Parathyroid adenoma (tissue), 2 donors: ENCODE results near the gene DIP2A.

ENCODE experiments used
- H2AFZ ChIP-seq: fragments of 300-600 bp; sonication (generic); one replicate; pipeline ENCODE4 v1.7.0; 2017; ENCODE audit warnings: antibody characterized with exemption, mild to moderate bottlenecking
- H3K27ac ChIP-seq: fragments of 300-600 bp; sonication (generic); one replicate; pipeline ENCODE4 v1.7.0; 2017
- H3K27me3 ChIP-seq: fragments of 300-600 bp; sonication (generic); one replicate; pipeline ENCODE4 v1.7.0; 2017; ENCODE audit warnings: low read length; ENCODE audit not compliant: control insufficient read depth, insufficient read depth
- H3K36me3 ChIP-seq: fragments of 300-600 bp; sonication (generic); one replicate; pipeline ENCODE4 v1.7.0; 2017; ENCODE audit warnings: low read length; ENCODE audit not compliant: control insufficient read depth, insufficient read depth
- H3K4me1 ChIP-seq: fragments of 300-600 bp; sonication (generic); one replicate; pipeline ENCODE4 v1.7.0; 2017; ENCODE audit warnings: control low read depth
- H3K4me2 ChIP-seq: fragments of 300-600 bp; sonication (generic); one replicate; pipeline ENCODE4 v1.7.0; 2017; ENCODE audit warnings: low read length
- H3K4me3 ChIP-seq: fragments of 300-600 bp; sonication (generic); one replicate; pipeline ENCODE4 v1.7.0; 2017; ENCODE audit warnings: low read depth, low read length
- H3K79me2 ChIP-seq: fragments of 300-600 bp; sonication (generic); one replicate; pipeline ENCODE4 v1.7.0; 2017; ENCODE audit warnings: control low read depth
- H3K9ac ChIP-seq: fragments of 300-600 bp; sonication (generic); one replicate; pipeline ENCODE4 v1.7.0; 2017; ENCODE audit warnings: mild to moderate bottlenecking
- H3K9me3 ChIP-seq: fragments of 300-600 bp; sonication (generic); one replicate; pipeline ENCODE4 v1.7.0; 2017; ENCODE audit warnings: low read length; ENCODE audit not compliant: control insufficient read depth
- TF ChIP-seq, protein P1 (sequence below): fragments of 300-600 bp; sonication (generic); IDR thresholded peaks from one replicate; pipeline ENCODE4 v1.7.0; 2017; ENCODE audit warnings: antibody characterized with exemption, mild to moderate bottlenecking
- donor health status: primary hyperparathyroidism.

The DIP2A gene

DNA sequence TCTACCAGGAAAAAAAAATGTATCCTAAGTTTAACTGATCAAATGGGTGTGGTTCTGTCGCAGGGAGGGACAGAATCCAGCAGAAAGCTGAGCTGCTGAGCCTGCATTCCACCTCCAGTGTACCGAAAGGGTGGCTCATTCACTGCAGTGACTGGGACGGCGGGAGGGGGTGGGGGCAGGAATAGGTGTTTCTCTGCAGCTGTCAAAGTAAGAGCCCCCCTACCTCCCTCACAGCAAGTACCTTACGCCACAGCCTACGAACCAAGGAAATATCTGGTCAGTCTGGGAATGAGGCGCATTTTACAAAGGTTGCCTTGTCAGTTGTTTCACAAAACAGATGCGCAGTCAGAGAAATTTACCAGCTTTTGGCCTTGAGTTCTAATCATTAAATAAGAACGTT, 144.5 kb downstream of the DIP2A start:
- Histone ChIP-seq H3K9ac (no peak overlapping the region), H3K36me3 (no peaks in the 10 kb centered on the region), H3K27ac (no peak overlapping the region), H3K4me2 (no peak overlapping the region), H3K79me2 (no peaks in the 10 kb centered on the region), H3K9me3 (no peaks in the 10 kb centered on the region), H2AFZ (no peak overlapping the region), H3K4me3 (no peak overlapping the region), H3K4me1 (no peaks in the 10 kb centered on the region), H3K27me3 (no peaks in the 10 kb centered on the region)
- TF ChIP-seq, protein P1, sequence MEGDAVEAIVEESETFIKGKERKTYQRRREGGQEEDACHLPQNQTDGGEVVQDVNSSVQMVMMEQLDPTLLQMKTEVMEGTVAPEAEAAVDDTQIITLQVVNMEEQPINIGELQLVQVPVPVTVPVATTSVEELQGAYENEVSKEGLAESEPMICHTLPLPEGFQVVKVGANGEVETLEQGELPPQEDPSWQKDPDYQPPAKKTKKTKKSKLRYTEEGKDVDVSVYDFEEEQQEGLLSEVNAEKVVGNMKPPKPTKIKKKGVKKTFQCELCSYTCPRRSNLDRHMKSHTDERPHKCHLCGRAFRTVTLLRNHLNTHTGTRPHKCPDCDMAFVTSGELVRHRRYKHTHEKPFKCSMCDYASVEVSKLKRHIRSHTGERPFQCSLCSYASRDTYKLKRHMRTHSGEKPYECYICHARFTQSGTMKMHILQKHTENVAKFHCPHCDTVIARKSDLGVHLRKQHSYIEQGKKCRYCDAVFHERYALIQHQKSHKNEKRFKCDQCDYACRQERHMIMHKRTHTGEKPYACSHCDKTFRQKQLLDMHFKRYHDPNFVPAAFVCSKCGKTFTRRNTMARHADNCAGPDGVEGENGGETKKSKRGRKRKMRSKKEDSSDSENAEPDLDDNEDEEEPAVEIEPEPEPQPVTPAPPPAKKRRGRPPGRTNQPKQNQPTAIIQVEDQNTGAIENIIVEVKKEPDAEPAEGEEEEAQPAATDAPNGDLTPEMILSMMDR = no peak

DNA sequence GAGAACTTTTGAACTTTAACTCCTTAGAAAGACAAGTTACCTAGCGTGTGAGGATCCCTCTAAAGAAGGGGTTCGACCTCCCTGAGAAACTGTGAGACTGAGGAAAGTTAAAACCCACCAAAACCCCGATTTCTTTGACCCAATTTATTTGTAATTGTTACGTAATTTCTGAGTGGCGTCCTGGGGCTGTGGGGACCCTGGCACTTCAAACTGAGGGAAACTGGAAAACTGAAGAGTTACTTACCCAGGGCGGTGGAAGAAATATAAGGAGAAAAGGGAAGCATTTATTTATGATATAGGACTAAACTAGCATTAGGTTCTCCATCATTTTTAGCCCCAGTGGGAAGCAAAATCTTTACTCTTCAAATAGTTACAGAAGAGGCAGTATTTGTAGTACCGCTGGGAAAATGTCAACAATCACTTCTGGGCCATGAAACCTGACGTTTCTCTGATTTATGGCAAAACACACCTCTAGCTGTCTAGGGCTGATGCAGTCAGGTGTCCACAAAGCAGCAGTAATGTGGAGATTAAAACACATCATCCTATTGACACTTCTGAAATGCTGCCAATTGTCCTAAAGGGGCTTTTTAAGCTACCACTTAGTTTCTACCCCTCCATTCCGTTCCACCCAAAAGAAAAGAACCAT, 145.8 kb downstream of the DIP2A start:
- Histone ChIP-seq H3K27ac (no peak overlapping the region), H3K9ac (no peak overlapping the region), H2AFZ (no peak overlapping the region), H3K79me2 (no peaks in the 10 kb centered on the region), H3K4me3 (no peak overlapping the region), H3K4me1 (no peaks in the 10 kb centered on the region), H3K36me3 (no peaks in the 10 kb centered on the region), H3K27me3 (no peaks in the 10 kb centered on the region), H3K9me3 (no peaks in the 10 kb centered on the region), H3K4me2 (no peak overlapping the region)
- TF ChIP-seq, protein P1 = no peak

DNA sequence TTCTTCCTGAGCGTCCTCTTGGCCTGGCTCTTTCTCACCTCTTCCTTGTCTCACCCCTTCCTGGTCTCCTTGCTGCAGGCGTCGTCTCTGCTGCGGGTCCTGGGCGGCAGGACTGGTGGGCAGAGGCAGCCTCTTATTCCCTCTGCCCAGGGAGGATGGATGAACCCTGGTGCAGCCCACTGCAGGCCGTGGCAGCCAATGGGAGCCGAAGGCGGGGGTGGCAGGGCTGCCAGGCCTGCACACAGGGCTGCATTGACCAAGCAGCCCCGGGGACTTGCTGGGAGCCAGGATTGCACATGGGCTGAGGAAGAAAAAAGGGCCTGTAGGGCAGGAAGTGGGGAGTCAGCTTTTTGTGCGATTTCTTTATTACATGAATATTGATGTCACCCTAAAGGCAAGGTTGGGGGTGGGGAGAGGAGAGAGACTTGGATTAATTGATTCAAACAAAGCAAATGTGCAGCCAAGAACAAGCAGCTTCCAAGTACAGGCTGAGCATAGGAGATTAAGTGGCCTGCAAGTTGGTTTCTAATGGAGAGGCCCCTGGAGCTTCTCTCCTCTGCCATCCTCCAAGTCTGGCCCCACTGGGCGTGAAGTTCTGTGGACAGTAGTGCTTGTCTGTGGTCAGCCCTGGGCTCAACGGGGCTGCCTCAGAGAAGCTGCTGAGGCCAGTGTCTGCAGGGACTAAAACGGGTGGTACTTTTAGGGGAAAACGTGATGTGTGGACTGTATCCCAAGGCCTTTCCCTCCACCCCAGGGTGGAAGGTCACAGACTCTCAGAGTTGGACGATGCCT, 146.5 kb downstream of the DIP2A start, which contains the start of gene S100B:
Gene S100B (minus strand): TSS at position 108 of the 792 bp plus-strand sequence. CDS start 2,667 bp downstream, outside the sequence.
- Histone ChIP-seq H3K36me3 (no peaks in the 10 kb centered on the region), H3K79me2 (no peaks in the 10 kb centered on the region), H3K4me2 (no peak within 1 kb of the TSS), H3K9me3 (no peaks in the 10 kb centered on the region), H3K4me3 (no peak within 1 kb of the TSS), H3K27ac (no peak within 1 kb of the TSS), H2AFZ (no peak within 1 kb of the TSS), H3K4me1 (no peaks in the 10 kb centered on the region), H3K27me3 (no peaks in the 10 kb centered on the region), H3K9ac (no peak within 1 kb of the TSS)
- TF ChIP-seq, protein P1 = no peak

DNA sequence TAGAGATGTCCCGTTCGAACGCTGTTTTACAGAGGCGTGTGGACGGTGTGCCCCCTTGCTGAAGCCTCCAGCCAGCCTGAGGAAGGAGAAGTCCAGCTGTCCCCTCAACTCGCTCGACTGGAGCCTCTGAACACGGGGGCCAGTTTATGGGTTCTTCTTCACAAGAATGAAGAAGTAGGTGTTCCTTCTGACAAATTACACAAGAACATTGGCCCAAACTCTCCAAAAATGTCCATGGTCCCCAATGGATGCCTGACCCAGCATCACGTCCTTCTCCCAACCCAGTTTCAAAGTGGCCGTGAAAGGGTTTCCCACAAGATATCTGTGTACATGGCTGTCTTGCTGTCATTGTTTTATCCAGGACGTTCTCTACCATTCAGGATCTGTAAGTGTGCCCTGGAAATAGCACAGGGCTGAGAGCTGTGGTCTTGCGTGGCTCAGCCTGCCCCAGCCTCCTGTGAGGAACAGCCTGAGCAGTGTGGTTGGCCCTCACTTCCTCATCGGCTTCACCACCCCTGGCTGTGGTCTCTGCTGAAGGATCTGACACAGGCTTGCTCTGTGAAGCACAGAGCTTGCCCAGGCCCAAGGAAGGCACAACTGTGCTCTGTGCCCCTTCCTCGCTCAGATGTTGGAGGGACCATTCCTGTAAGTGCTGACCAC, 147.2 kb downstream of the DIP2A start:
- Histone ChIP-seq H3K4me2 (no peak overlapping the region), H3K4me1 (no peaks in the 10 kb centered on the region), H3K4me3 (no peak overlapping the region), H3K27ac (no peak overlapping the region), H3K27me3 (no peaks in the 10 kb centered on the region), H3K9ac (no peak overlapping the region), H3K79me2 (no peaks in the 10 kb centered on the region), H3K36me3 (no peaks in the 10 kb centered on the region), H3K9me3 (no peaks in the 10 kb centered on the region), H2AFZ (no peak overlapping the region)
- TF ChIP-seq, protein P1 = no peak
